Karpas-422 (cell line): ENCODE data around the gene ZSCAN5A. TPM values are rescaled to one million over a fixed set of nuclear protein-coding genes. Genes with fewer than 3 reads are reported as not detected.

Experiments used
- DNase-seq: peaks from one replicate; pipeline ENCODE4 v3.0.0-alpha.2; 2015
- H2AFZ ChIP-seq: fragments of 200-600 bp; sonication (generic); 2 replicates; pipeline ENCODE4 v1.6.1; 2014; ENCODE audit warnings: antibody characterized with exemption, low read length, mixed read lengths
- H3K27ac ChIP-seq: fragments of 200-600 bp; sonication (generic); 2 replicates; pipeline ENCODE4 v1.5.1; 2014; ENCODE audit warnings: mild to moderate bottlenecking, low read length, moderate library complexity
- H3K27me3 ChIP-seq: fragments of 200-600 bp; sonication (generic); 2 replicates; pipeline ENCODE4 v1.6.1; 2014; ENCODE audit warnings: low read length, mixed read lengths
- H3K36me3 ChIP-seq: fragments of 200-600 bp; sonication (generic); 2 replicates; pipeline ENCODE4 v1.6.1; 2014; ENCODE audit warnings: low read length, mixed read lengths; ENCODE audit not compliant: insufficient read depth
- H3K4me1 ChIP-seq: fragments of 200-600 bp; sonication (generic); 2 replicates; pipeline ENCODE4 v1.6.1; 2014; ENCODE audit warnings: mild to moderate bottlenecking, low read length, mixed read lengths
- H3K4me2 ChIP-seq: fragments of 200-600 bp; sonication (generic); 2 replicates; pipeline ENCODE4 v1.6.1; 2014; ENCODE audit warnings: low read length, low read depth, mild to moderate bottlenecking; ENCODE audit not compliant: poor library complexity, severe bottlenecking
- H3K4me3 ChIP-seq: fragments of 200-600 bp; sonication (generic); 2 replicates; pipeline ENCODE4 v1.5.1; 2014; ENCODE audit warnings: mild to moderate bottlenecking, antibody characterized with exemption, low read length, mixed read lengths
- H3K79me2 ChIP-seq: fragments of 200-600 bp; sonication (generic); 2 replicates; pipeline ENCODE4 v1.6.1; 2014; ENCODE audit warnings: mild to moderate bottlenecking, low read length, mixed read lengths
- H3K9ac ChIP-seq: fragments of 200-600 bp; sonication (generic); 2 replicates; pipeline ENCODE4 v1.6.0; 2014; ENCODE audit warnings: low read length
- H3K9me2 ChIP-seq: fragments of 200-600 bp; sonication (generic), shearing (Covaris generic); replicated peaks from 2 replicates; pipeline ENCODE4 v1.6.0; 2014; ENCODE audit warnings: mild to moderate bottlenecking, low read length, moderate library complexity; ENCODE audit not compliant: insufficient read depth
- H3K9me3 ChIP-seq: fragments of 300-700, 200-600 bp; sonication (generic); 2 replicates; pipeline ENCODE4 v1.6.1; 2014; ENCODE audit warnings: low read length, mixed read lengths
- H4K20me1 ChIP-seq: fragments of 200-600 bp; sonication (generic); 2 replicates; pipeline ENCODE4 v1.6.1; 2014; ENCODE audit warnings: mild to moderate bottlenecking, antibody characterized with exemption, low read length, low read depth; ENCODE audit not compliant: insufficient read depth
- total RNA-seq: library from RNA; depleted of rRNA; stranded (reverse); fragments of >200 nt; shearing (Covaris generic); gene quantifications from 2 replicates; pipeline ENCODE4 v1.2.3, GENCODE V29; 2014; ENCODE audit warnings: low replicate concordance

Gene ZSCAN5A
- total RNA-seq, 1 experiment from 2014 or later = 14.4 TPM

DNA sequence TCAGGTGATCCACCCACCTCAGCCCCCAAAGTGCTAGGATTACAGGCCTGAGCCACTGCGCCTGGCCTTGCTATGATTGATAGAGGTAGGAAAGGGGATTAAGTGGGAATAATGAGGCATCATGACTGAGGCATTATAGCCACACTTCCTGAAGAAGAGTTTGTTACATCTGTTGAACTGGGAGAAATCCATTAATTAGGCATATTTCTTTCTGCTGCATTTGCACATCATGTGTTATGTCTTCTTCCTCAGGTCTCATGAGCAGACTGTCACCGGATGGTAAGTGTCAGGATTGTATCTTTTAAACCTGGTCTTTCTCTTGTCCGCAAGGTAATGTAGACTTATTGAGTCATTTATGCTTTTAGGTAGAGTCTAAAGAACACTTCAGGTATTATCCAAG lies 29.9 kb downstream of the ZSCAN5A start:
- H3K79me2 ChIP-seq = no peaks in the 10 kb centered on the region
- H3K9me3 ChIP-seq = no peaks in the 10 kb centered on the region
- no peaks in the 10 kb centered on the region for H3K27me3 ChIP-seq
- no peaks in the 10 kb centered on the region for H3K36me3 ChIP-seq
- H3K27ac ChIP-seq = no peak overlapping the region
- H2AFZ ChIP-seq = no peak overlapping the region
- no peak overlapping the region for H3K4me3 ChIP-seq
- no peak overlapping the region for H3K4me2 ChIP-seq
- H4K20me1 ChIP-seq = no peaks in the 10 kb centered on the region
- no peaks in the 10 kb centered on the region for H3K9me2 ChIP-seq
- no peaks in the 10 kb centered on the region for H3K4me1 ChIP-seq
- DNase-seq = no peak
- no peak overlapping the region for H3K9ac ChIP-seq

DNA sequence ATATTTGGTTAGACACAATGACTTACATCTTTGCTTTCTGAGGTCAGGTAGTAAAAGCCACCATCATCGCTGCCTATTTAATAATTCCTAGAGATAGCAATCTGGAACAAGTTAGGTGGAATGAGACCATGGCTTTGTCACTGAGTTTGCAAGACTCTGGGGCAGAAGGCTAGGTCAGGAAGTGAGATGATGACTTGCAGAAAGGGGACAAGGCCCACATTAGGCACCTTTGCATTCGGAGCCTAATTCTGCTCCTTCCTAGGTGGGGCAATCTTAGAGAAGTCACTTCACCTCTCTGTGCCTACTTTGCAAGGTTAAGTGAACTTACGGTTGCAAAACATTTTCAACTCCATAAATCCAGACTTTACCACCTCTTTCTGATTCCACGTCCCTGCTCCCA lies 31.8 kb downstream of the ZSCAN5A start:
- no peak overlapping the region for H2AFZ ChIP-seq

DNA sequence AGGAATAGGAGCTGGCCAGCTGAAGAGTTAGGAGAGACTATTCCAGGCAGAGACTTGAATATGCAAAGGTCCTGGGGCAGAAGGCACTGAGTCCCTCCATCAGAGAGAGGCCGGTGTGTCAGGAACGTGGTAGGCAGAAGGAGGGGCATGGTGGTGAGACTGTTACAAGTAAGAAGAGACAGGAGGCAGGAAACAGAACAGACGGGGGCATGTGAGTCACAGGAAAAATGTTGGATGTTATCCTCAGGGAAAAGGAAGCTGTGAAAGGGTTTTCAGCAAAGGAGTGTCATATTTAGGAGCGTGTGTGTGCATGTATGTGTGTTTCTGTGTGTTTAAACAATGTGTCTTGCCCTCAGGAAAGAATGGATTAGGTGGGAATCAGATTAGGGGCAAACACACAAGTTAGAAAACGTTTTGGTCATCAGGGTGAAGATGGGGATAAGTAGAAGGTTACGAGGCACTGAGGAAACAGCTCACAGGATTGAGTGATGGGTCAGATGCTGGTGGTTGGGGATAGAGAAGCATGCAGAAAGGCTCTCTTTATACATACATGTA lies 41.0 kb downstream of the ZSCAN5A start:
- Histone ChIP-seq H3K36me3 (no peaks in the 10 kb centered on the region; the same call in 1 of the 2 replicates), H3K4me1 (no peaks in the 10 kb centered on the region), H2AFZ (no peak overlapping the region), H3K9me2 (no peaks in the 10 kb centered on the region), H3K4me3 (no peak overlapping the region), H3K27ac (no peak overlapping the region), H3K9ac (no peak overlapping the region), H3K79me2 (no peaks in the 10 kb centered on the region), H3K9me3 (no peaks in the 10 kb centered on the region), H4K20me1 (no peaks in the 10 kb centered on the region; the same call in 1 of the 2 replicates), H3K4me2 (no peak overlapping the region), H3K27me3 (no peaks in the 10 kb centered on the region)
- no peak for DNase-seq

More for the DNA sequence above, 31.8 kb downstream of the ZSCAN5A start:
- no peaks in the 10 kb centered on the region for H3K27me3 ChIP-seq
- no peak overlapping the region for H3K4me3 ChIP-seq
- no peak overlapping the region for H3K4me2 ChIP-seq
- no peak for DNase-seq
- H3K9me2 ChIP-seq = no peaks in the 10 kb centered on the region
- no peaks in the 10 kb centered on the region for H3K9me3 ChIP-seq
- H4K20me1 ChIP-seq = no peaks in the 10 kb centered on the region
- no peaks in the 10 kb centered on the region for H3K4me1 ChIP-seq
- no peaks in the 10 kb centered on the region for H3K79me2 ChIP-seq
- no peaks in the 10 kb centered on the region for H3K36me3 ChIP-seq
- no peak overlapping the region for H3K27ac ChIP-seq
- no peak overlapping the region for H3K9ac ChIP-seq

DNA sequence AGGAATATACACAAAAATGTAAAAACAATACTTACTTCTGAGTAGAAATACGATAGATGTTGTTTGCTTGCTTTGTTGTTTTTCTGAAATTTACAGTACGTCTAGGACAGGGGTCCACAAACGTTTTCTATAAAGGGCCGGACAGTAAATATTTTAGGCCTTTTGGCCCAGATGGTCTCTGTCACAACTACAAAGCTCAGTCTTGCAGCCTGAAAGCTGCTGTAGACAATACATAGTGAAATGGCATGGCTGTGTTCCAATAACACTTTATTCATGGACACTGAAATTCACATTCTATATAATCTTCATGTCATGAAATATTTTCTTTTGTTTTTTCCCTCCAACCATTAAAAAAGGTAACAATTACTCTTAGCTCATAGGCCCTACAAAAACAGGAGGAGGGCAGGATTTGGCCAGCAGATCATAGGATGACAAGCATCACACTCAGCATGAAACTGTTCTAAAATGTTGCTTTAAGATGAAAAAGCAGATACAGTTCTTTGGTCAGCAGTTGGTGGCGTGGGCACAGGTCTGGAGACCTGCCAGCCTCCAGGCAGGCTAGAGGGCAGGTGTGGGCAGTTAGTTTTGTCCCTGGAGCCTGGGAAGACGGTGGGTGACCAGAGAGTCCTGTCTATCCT lies 42.4 kb downstream of the ZSCAN5A start, which contains the start of gene EDDM13:
Gene EDDM13 (plus strand): TSS at position 588 of the 638 bp plus-strand sequence. CDS start 87 bp downstream, outside the sequence.
- no peaks in the 10 kb centered on the region for H3K9me2 ChIP-seq
- H3K27ac ChIP-seq = no peak within 1 kb of the TSS
- no peaks in the 10 kb centered on the region for H3K79me2 ChIP-seq
- no peak within 1 kb of the TSS for H3K4me2 ChIP-seq
- H3K4me1 ChIP-seq = no peaks in the 10 kb centered on the region
- no peaks in the 10 kb centered on the region; the same call in 1 of the 2 replicates for H3K36me3 ChIP-seq
- no peaks in the 10 kb centered on the region; the same call in 1 of the 2 replicates for H4K20me1 ChIP-seq
- H3K4me3 ChIP-seq = no peak within 1 kb of the TSS
- DNase-seq = no peak
- H3K9ac ChIP-seq = no peak within 1 kb of the TSS
- no peak within 1 kb of the TSS for H2AFZ ChIP-seq
- H3K27me3 ChIP-seq = no peaks in the 10 kb centered on the region
- H3K9me3 ChIP-seq = no peaks in the 10 kb centered on the region

DNA sequence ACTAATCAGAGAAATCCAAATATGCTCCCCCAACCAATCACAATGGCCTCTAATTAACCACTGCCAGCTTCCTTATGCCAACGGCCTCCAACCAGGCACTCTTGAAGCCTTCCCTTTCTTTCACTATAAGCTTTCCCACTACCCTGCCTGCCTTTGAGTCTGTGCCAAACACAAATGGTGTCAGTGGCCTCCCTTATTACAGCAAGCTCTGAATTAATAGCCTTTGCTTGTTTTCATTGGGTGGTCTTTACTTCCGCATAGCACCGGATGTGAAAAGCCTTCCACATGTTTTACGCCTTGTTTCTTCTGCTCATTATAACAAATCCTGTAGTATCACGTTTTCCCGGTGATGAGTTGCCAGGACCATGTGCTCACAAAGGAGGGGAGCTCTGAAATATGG lies 43.5 kb downstream of the ZSCAN5A start:
- no peaks in the 10 kb centered on the region for H3K9me3 ChIP-seq
- no peak overlapping the region for H3K4me3 ChIP-seq
- no peak overlapping the region for H3K9ac ChIP-seq
- no peak overlapping the region for H3K27ac ChIP-seq
- no peaks in the 10 kb centered on the region for H3K9me2 ChIP-seq
- no peaks in the 10 kb centered on the region for H3K36me3 ChIP-seq
- no peaks in the 10 kb centered on the region; the same call in 1 of the 2 replicates for H4K20me1 ChIP-seq
- H3K79me2 ChIP-seq = no peaks in the 10 kb centered on the region
- no peaks in the 10 kb centered on the region for H3K27me3 ChIP-seq
- H2AFZ ChIP-seq = no peak overlapping the region
- H3K4me2 ChIP-seq = no peak overlapping the region
- DNase-seq = no peak
- no peaks in the 10 kb centered on the region for H3K4me1 ChIP-seq

DNA sequence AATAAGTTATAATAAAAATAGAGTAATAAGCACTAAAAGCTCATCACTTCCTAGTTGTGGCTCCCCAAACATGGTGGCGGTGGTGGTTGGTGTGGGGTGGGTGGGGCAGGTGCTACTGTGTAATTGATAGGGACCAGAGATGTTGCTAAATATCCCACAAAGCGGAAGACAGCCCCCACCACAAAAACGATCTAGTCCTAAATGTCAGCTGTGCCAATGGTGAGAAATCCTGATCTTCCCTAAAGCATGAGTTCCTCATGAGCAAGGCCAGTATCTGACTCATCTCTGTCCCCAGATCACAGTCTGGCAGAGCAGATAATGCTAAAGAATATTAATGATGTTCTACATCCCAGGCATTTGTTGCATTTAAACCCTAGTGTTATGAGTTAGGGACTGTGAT lies 44.0 kb downstream of the ZSCAN5A start:
- no peaks in the 10 kb centered on the region for H3K9me2 ChIP-seq
- H3K9ac ChIP-seq = no peak overlapping the region
- H3K27me3 ChIP-seq = no peaks in the 10 kb centered on the region
- H2AFZ ChIP-seq = no peak overlapping the region
- H3K4me3 ChIP-seq = no peak overlapping the region
- no peaks in the 10 kb centered on the region for H3K4me1 ChIP-seq
- DNase-seq = no peak
- no peak overlapping the region for H3K4me2 ChIP-seq
- no peaks in the 10 kb centered on the region for H3K9me3 ChIP-seq
- H4K20me1 ChIP-seq = no peaks in the 10 kb centered on the region; the same call in 1 of the 2 replicates
- no peaks in the 10 kb centered on the region for H3K36me3 ChIP-seq
- no peaks in the 10 kb centered on the region for H3K79me2 ChIP-seq
- no peak overlapping the region for H3K27ac ChIP-seq

DNA sequence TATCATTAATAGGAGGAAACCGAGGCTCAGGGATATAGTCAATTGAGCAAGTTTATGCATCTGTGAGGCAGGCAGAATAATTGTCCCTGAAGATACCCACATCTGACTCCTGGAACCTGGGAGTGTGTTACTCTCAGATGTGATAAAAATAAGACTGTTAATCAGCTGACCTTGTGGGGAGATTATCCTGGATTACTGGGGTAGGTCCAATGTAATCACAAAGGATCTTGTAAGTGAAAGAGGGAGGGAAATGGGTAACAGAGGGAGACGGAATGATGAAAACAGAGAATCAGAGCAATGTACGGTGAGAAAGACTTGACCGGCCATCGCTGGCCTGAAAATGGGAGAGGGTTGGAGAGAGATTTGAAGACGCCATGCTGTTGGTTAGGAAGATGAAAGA lies 45.3 kb downstream of the ZSCAN5A start:
- H3K79me2 ChIP-seq = no peaks in the 10 kb centered on the region
- no peaks in the 10 kb centered on the region; the same call in 1 of the 2 replicates for H4K20me1 ChIP-seq
- H3K4me3 ChIP-seq = no peak overlapping the region
- H3K27me3 ChIP-seq = no peaks in the 10 kb centered on the region
- H3K27ac ChIP-seq = no peak overlapping the region
- H3K9me3 ChIP-seq = no peaks in the 10 kb centered on the region
- no peak for DNase-seq
- H3K4me1 ChIP-seq = no peaks in the 10 kb centered on the region
- no peak overlapping the region for H3K4me2 ChIP-seq
- no peaks in the 10 kb centered on the region for H3K9me2 ChIP-seq
- H3K36me3 ChIP-seq = no peaks in the 10 kb centered on the region
- no peak overlapping the region for H2AFZ ChIP-seq
- no peak overlapping the region for H3K9ac ChIP-seq

DNA sequence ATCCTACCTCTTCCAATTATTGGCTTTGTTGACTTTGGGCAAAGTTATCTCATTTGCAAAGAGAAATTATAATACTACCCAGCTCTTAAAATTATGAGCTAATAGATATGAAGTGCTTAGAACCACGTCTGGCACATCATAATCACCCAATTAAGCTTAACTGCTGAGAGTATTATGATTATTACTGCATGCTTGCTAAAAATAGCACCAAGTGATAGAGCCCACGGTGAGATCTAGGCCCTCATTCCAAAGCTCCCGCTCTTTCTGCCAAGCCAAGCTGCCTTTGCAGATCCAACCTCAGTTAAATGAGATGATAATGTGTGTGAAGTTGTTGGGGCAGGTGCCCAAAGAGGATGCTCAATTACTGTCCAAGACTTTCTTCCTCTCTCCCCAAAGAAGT lies 48.6 kb downstream of the ZSCAN5A start:
- H3K9me2 ChIP-seq = no peaks in the 10 kb centered on the region
- peaks cover 3% of the 10 kb centered on the region; the same call in 1 of the 2 replicates for H4K20me1 ChIP-seq
- H3K9me3 ChIP-seq = no peaks in the 10 kb centered on the region
- no peak overlapping the region for H3K27ac ChIP-seq
- H3K4me1 ChIP-seq = no peaks in the 10 kb centered on the region
- H3K9ac ChIP-seq = no peak overlapping the region
- no peak overlapping the region for H2AFZ ChIP-seq
- H3K4me3 ChIP-seq = no peak overlapping the region
- no peak for DNase-seq
- no peaks in the 10 kb centered on the region for H3K36me3 ChIP-seq
- no peak overlapping the region for H3K4me2 ChIP-seq
- H3K27me3 ChIP-seq = no peaks in the 10 kb centered on the region
- H3K79me2 ChIP-seq = no peaks in the 10 kb centered on the region
